M059J (cell line): ENCODE results near the gene C5orf63. TPM values are rescaled to one million over a fixed set of nuclear protein-coding genes. Genes with fewer than 3 reads are reported as not detected.
"Not testable (repeated sequence)": the region's sequence is repeated elsewhere in the genome, so short reads cannot be mapped to it uniquely, and the experiment has no call there.

Experiments used
- DNase-seq: peaks from one replicate; pipeline ENCODE4 v3.0.0-alpha.2; 2012; ENCODE audit warnings: low read depth
- total RNA-seq: library from RNA; depleted of rRNA; stranded (reverse); fragments of >200 nt; shearing (Covaris generic); gene quantifications from 2 replicates; pipeline ENCODE4 v1.2.3, GENCODE V29; 2014

The C5orf63 gene
- total RNA-seq, 1 experiment from 2014 or later: 2.6 TPM

DNA sequence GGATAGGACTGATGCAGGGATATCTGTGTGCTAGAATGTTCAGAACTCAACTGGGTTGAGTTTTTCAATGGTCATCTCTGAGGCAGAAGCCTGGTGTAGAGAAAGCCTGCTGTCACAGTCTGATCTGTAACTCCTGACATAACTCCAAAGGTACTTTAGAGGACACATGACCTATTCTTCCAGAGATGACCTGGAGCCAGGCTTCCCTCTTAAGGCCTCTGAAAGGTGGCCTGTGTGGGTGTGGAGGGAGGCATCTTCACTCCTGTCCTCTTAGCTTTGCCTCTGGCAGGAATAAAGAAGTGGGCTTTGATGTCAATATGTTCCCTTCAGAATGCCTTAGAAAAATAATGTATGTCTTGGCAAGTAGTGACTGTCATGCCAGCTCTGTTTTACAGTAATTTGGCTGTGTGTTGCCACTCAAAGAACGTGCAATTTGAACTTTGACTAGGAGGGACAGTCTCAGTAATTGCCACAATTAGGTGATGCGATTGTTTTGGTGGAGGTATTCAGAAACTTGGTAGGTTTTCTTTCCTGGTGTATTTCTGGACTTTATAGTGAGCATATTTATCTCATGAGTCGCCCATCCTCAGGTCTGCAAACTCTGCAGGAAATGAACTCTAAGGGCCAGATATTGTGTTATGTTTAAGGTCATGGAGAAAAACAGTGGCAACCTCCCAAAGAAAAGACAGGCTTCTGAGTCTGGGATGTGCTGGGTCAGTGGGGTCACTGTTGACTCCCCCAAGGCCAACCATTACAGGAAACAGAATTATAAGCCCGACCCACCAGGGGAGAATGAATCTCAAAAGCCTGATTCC, 3.2 kb upstream of the C5orf63 start:
- DNase-seq: peak; percentile 75

DNA sequence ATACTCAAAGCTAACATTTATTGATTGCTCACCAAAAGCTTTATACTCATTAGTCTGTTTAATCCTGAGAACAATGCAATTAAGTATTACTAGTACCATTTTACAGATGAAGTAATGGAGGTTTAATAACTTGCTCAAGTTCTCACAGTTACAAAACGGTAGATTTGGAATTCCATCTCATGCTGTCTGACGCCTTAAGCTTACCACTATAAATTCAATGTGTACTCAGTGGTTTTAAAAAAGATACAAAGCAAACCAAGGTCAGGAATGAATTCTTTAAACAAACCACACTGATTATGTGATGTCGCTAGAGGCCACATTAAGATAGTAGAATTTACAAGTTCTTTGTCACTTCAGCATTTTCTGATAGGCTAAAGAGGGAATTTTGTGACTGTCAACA, 1.2 kb upstream of the C5orf63 start:
- peak; percentile 37 for DNase-seq

DNA sequence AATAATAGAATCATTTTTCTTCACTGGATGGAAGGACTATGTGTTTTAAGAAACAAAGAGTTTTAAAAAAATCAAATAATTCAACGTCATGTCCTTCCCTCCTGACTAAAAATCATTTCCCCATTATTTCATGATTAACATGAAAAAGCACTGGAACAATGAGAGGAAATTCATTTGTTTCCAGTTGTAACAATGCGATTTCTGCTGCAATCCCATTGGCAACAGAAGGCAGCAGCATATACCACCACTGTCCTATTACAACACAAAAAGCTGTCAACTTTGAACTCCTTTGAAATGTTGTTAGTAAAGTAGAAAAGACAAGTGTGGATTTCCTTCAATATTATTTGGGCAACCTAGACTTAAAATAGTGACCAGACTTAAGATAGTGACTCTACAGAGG, 3.1 kb downstream of the C5orf63 start:
- no peak for DNase-seq

DNA sequence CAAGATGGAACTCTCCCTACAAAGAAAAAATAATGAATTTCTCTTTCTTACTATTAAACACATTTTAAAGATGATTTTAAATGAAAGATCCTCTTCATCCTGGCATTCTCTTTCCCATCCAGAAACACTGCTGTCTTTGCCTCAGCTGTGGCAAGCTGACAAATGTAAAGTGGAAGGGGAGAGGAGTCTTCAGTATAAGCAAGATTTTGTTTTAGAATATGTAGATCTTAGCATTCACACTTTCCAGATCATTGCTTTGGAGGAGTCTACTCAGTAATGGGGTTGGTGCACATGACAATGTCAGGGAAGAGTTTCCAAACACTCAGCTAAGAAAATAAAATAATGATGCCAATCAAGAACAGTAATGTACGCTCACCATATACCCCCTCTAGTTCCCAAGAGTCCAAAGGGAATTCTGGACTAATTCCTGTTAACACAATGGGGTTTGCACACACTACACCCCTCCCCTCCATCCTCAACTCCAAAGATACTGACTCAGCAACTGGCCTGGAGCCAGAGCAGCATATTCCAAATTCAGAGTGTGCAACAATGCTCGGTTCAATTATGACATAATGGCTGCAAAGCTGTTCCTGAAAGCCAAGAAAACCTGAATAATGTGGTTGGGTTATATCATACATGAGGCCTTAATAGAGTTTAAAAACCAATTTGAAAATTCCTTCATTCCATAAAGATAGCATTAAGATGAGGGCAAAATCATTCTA, 4.6 kb downstream of the C5orf63 start:
- DNase-seq: peak; percentile 51

DNA sequence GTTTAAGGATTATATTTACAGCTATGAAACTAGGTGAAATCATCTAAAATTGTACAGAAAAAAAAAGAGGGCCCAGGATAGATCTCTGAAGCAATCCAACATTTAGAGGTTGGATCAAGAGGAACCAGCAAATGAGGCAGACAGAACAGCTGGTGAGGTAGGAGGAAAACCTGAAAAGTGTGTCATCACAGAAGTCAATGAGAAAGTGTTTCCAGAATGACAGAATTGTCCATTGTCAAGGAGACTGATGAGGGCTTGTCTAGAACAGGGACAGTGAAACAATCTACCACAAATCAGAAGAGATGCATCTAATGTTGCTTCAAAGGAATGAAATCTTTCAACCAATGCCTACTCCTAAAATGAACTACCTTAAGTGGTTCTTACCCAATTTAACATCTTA, 6.6 kb downstream of the C5orf63 start:
- no peak for DNase-seq

DNA sequence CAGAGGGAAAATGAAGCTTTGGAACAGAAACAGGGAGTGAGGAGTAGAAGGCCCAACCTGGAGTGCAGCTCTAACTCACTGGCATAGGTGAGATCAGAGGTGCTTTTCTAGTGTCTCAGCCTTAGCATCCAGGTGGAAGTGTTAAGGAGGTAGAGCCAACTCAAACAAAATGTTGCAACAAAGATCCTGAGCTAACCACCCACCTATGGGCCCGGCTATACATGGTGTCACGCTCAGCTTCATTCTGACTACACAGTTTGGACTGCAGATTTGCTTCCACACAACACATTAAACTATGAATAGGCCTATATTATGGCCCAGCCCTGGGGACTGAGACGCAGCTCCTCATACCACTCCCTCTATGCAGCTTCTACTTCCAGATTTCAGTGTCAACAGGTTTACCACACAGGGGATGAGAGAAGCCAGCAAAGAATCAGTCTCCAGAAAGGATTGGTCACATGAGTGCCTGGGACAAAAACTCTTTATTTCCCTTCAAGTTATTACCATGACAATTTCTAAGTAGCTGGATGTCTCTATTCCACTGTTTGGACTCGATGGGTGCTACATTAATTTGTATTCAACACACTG, 9.0 kb downstream of the C5orf63 start:
- no peak for DNase-seq

DNA sequence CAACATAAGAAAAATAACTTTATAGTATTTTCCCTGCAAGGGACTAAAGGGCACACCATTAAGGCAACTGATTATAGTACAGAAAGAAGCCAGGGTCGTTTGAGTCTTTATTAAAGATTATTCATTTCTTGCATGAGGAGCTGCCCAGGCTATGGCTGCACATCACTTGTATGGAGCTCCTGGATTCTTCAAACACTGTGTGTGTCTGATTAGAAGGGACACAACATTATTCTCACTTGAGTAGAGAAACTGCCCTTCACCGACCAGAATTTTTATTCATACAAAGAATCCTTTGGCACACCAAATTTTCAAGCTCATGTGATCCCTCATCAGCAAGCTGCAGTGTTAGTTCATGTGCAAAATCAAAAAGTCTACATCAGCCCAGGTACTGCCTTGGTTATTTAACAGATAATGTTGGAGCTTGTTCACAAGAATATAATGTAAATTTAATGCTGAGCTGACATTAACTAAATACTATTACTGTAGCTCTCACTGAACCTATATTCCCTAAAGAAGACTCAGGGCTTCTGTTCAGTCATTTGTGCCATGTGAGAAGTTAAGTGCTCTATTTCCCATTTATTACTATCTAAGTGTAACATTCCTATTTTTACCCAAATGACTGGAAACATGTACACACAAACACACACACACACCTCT, 9.9 kb downstream of the C5orf63 start:
- DNase-seq: no peak

DNA sequence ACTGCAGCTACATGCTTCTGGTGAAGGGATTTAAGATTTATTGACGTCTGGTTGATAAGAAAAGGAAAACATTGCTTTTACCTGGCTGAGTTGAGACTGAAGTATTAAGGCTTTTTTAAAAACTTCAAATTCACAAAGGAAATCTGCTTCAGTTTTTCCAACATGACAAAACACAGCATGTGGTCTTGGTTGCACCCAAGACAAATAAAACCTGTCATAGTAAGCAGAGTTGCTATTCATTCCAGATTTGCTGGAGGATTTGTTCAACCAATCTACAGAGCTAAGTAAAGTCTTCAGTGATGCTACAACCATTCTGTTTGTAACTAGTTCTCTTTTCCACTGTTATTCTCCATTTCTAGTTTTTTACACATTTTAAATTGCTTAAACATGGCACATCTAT, 11.3 kb downstream of the C5orf63 start:
- DNase-seq: no peak

DNA sequence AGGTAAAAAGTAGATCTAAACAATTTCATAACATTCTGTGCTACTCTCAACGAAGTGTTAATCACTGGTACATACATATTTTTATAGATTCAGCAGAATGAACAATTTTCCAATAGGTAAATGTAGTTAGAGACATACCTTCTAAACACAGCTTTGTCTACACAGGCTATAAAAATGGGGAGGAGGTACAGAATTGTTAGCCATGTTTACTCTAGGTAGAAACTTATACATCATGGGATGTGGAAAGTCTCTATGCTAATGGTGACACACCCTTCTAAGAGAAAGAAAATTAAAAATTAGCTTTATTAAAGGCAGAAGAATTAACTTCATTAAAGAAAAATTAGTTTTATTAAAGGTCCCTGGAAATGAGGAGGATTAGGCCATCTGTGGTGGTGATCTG, 11.8 kb downstream of the C5orf63 start:
- no peak for DNase-seq

DNA sequence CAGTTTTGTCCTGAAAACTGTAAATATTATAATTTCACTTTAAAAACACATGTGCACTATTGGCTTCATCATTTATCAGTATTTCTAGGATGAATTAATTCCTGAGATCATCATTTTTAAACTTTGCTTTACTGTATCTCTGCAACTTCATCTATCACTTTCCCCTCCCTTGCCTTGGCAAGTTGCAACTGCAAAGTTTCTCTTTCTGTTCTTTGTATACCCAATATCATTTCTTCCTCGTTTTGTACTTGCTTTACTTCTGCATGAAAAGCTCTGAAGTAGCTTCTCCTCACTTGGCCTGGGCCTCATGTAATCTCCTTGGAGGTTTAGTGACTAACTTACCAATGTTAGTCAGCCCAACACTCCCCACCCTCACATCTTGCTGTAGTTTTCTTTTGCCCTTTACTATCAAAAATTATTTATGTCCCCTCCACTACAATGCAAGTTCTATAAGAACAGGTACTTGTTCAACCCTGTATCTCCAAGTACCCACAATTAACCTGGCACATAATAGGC, 12.8 kb downstream of the C5orf63 start:
- DNase-seq: no peak

DNA sequence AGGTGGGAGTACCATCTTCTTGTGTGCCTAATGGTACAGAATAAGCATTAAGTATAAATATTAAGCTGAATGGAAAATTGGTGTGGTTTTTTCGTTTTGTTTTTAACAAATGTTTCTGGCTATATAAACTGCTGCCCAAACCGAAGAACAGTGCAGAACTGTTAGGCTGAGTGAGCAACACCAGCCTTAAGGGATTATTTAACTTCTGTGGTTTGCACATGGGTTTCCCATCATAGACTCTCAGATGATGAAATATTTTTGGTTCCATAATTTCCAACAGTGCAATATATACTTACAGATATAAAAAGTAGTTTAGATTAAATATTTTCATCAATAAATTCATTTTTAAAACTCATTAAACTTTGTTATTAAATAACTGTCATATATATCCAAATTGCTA, 16.4 kb downstream of the C5orf63 start:
- DNase-seq: no peak

DNA sequence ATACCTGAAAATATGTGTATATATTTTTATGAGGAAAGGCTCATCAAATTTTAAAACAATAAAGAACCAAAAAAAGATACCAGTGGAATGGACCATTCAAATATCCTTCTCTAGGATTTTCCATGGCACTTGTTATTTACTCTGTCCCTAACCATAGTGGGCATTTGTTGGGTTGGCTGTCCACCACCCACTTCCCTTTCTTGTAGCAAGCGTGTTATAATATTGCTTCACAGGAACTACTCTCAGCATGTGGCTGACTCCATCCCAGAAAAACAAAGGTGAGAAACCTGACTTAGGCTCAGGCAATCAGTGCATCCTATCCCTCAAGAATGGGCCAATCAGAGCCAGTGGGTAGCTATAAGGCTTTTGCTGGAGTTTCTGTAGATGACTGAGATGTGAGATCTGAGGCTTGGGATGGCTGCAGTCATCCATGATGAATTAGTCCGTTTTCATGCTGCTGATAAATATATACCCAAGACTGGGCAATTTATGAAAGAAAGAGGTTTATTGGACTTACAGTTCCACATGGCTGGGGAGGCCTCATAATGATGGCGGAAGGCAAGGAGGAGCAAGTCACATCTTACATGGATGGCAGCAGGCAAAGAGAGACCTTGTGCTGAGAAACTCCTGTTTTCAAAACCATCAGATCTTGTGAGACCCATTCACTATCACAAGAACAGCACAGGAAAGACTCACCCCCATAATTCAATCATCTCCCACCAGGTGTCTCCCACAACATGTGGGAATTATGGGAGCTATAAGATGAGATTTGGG, 17.2 kb downstream of the C5orf63 start:
- no peak for DNase-seq

DNA sequence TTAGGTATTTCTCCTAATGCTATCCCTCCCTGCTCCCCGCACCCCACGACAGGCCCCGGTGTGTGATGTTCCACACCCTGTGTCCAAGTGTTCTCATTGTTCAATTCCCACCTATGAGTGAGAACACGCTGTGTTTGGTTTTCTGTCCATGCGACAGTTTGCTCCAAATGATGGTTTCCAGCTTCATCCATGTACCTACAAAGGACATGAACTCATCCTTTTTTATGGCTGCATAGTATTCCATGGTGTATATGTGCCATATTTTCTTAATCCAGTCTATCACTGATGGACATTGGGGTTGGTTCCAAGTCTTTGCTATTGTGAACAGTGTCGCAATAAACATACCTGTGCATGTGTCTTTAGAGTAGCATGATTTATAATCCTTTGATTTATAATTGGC, 19.8 kb downstream of the C5orf63 start:
- DNase-seq: not testable (repeated sequence)

DNA sequence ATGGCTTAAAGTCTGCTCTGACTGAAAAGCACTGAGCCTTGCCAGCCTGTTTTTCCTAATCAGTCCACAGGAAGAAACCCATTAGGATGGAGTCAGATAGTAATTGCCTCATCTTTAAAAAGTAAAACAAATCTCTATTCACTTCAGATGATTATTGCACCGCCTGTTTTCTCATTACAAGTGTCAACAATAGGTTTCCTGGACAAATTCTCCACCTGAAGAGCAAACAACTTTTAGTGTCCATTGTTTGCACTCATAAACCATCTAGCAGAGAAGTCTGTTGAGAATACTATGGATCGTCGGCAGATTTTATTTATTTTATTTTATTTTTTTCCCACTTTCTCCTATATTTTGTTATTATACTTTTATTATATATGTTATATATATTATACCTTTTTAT, 20.3 kb downstream of the C5orf63 start:
- DNase-seq: no peak

DNA sequence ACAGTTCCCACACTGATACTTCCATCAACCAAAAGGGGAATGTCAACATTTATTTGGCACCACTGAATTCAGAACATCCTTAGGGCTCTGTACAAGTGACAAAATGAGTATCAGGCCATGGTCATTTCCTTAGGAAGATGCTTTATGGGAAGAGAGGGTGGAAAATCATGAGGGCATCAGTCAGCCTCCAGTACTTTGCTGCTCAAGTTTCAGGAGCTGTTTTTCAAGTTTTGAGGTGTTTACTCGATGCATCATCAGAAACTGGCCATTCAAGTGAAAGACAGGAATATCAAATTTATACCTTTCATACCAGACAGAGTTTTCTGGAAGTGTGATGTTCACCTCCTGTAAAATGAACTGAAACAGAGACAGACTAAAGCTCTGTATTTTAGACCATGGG, 21.7 kb downstream of the C5orf63 start:
- DNase-seq: no peak

DNA sequence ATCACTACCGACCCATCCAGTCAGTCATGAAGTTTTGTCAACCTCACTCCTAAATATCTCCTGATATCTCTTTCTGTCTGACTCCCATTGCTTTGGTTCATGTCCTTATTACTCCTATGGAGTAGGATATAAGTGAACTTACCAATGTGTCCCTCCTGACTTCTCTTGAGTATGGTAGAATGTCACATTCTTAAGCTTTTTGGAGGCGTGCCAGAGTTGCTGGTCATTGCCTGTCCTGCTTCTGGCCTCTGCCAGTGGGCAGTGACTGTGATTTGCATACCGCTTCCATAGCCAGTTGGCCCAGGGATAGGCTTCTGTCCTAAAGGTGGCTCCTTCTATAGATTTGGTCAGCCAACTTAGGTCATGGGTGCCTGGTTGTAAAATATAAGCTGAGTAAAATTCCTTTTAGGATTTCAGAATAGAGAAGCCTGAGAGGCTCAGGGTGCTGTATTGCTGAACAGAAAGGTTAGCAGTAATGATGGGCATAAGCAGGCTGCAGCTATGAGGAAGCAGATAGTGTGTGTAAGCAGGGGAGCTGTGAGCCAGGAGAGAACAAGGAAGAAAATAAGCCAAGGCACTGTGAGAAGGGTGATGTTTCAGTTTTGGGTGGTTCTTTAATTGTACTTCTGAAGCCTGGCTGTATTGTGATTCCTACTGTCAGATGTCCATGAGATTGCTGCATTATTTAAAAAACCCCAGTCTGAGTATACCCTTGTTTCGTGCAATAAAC, 26.8 kb downstream of the C5orf63 start:
- peak; percentile 14 for DNase-seq

DNA sequence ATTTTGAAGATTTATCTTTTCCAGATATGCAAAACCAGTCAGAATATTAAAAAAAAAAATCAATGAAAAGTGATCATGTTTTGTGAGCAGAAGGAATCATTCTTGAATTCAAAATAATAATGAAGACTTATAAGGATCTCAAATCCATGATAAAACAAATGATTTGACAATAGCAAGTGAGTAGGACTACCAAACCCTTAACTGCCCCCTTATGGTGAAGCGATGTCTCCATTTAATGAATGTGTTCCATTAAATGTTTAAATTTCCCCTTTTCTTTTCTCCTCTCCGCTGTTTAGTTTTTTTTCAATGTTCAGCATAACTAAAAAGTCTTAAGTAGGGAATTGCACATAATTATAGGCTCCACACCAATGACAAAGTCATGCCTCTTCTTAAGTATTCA, 30.7 kb downstream of the C5orf63 start:
- DNase-seq: no peak

DNA sequence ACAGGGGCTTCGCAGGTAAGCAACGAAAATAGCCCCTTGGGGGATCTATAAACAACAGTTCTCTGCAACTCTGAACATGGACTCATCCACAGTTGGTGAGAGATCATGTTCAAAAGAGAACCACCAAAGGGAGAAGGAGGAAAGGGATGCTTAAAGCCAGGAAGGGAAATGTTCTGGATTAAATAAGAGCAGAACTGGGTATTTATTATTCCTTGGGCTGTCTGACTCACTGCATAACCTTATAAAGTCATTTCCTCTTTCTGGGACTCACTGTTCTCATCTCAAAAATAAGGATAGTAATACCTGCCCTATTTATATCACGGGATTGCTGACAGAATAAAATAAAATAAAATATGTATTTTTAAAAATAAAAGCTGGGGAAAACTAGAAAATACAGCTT, 31.7 kb downstream of the C5orf63 start:
- DNase-seq: peak; percentile 20

DNA sequence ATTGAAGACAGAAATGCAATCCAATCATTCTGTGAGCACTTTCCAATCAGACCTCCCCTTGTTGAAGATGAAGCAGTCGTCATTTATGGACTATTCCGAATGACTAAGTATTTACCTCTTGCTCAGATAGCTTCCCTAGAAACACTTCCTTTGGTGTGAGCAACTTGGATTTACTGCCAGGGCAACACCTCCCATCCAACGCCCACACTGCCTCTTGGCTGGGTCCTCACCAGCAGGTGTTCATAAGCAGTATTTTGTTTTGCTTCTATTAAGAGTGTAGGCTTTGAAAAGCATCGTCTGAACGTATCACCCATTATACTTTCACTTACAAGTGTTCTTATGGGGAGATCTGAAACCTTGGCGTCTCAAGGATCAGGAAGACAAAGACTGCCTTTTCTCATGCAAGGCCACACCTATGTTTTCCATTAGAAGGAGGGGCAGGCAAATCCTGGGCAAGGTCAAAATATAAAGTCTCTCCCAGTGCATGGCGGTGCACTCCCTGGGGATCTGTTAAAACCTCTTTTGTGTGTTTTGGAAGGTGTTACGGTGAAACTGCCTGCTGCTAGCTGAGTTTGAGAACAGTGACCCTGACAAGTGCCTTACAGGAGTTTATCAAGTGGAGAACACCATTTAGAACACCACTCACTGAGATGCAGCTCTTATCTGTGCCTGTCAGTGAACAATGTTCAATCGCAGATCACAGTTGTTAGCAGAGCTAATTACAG, 32.3 kb downstream of the C5orf63 start:
- DNase-seq: peak; percentile 41

DNA sequence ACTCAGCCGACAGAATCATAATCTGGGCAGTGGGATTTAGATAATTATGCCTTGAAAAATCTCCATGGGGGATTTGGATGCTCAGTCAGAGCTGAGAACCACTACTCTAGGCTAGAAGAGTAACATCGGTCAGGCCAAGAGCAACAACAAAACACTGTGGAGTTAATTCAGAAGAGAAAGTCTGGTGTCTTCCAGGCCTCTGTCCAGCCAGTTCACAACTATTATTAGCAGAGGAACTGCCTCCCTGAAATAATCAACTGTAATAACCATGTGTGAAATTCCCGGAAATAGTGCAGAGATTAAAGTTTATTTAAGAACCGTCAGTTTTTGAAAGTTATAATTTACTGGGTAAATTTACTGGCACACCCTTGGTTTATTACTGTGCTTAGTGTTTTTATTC, 34.8 kb downstream of the C5orf63 start:
- DNase-seq: no peak
